GM19452 (cell line): ENCODE data around the gene TDRD9.

Source experiments
- ATAC-seq: cut with Tn5 transposase; IDR thresholded peaks from one replicate; pipeline ENCODE4 v1.9.1; 2021; ENCODE audit not compliant: unreplicated experiment

Gene TDRD9

GRCh38 chr14:104020471-104020870 lies 92.2 kb downstream of the TDRD9 start:
- ATAC-seq: no peak

- no peak for ATAC-seq
Observed at GRCh38 chr14:104023325-104024055, 95.2 kb downstream of the TDRD9 start.

DNA sequence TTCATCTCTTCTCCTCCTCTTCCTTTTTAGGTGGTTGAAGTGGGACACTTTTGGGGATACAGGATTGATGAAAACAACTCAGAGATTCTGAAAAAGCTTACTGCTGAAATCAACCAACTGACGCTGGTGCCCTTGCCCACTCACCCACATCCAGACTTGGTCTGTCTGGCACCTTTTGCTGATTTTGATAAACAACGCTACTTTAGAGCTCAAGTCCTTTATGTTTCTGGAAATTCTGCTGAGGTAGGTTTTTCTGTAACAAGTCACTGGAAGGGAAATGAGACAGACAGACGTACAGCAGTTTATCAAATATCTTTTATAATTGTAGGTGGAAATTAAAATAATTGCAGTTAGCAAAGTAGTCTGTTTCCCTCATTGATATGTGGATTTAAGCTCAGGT lies 97.3 kb downstream of the TDRD9 start:
- ATAC-seq: no peak

DNA sequence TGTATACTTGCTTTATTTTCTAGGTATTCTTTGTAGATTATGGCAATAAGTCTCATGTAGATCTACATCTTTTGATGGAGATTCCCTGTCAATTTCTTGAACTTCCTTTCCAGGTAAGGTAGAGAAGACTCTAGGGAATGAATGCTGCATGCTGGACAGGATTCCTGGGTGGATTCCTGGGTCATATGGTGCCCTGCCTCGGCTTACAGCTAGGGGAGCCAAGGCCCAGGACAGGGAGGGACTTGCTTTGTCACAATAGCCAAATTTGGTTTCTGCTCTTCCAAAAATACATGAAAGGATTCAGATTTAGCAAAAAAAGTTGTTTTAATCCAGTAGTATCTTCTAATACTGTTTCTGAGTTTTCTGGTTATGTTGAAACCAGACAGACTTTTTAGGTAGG lies 97.8 kb downstream of the TDRD9 start:
- ATAC-seq: no peak

DNA sequence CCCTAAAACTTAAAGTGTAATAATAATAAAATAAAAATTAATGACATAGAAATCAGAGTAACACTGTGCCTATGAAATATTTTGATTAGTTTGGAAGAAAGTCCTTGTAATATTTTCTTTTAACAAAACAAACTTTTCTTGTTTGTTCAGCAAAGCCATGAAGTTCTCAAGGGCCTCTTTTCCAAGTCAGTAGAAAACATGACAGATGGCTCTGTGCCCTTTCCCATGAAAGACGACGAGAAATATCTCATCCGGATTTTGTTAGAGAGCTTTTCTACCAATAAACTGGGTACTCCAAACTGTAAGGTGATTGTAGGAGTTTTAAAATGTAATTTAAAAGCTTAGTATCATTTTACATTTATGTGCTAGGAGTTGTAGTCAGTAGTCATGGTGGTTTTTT lies 102.7 kb downstream of the TDRD9 start:
- no peak for ATAC-seq

- no peak for ATAC-seq
Observed at GRCh38 chr14:104031384-104031783, 103.1 kb downstream of the TDRD9 start.

GRCh38 chr14:104034976-104035699 lies 106.9 kb downstream of the TDRD9 start:
- no peak for ATAC-seq

DNA sequence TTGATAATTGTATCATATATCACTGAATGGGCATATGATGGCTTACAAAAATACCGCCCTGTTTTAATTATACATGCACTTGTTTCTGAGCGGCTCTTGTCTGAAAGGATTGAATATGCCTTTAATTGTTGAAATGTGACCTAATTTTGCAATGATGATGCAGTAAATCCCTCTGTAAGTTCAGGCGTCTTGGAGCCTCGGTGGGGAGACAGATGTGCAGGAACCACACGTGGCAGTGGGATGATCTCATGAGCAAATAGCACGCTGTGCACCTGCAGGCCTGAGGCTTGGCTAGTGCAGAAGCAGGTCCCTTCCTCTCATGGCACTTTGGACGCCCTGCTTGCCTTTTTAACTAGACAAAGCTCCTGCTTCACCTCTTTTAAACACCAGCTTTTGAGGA lies 108.0 kb downstream of the TDRD9 start:
- no peak for ATAC-seq

DNA sequence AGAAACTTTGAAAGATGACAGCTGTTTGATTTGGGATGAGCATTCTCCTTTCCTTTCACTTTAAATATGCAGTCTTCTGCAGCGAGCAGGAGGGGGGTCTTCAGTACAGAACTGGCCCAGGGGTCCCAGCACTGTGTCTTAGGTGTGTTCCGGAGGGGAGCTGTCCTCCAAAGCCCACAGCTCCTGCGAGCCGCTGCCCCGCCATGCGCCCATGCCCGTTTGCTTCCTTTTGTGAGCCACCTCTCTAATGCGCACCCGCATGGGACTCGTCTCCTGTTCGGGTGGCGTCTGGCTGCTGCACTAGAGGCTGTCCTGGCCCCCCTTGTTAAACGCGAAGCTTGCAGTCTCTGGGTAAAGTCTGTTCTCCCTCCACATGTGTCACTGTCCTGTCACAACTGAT lies 108.8 kb downstream of the TDRD9 start:
- ATAC-seq: no peak

- ATAC-seq: no peak
Observed at GRCh38 chr14:104037903-104038302, 109.6 kb downstream of the TDRD9 start.

DNA sequence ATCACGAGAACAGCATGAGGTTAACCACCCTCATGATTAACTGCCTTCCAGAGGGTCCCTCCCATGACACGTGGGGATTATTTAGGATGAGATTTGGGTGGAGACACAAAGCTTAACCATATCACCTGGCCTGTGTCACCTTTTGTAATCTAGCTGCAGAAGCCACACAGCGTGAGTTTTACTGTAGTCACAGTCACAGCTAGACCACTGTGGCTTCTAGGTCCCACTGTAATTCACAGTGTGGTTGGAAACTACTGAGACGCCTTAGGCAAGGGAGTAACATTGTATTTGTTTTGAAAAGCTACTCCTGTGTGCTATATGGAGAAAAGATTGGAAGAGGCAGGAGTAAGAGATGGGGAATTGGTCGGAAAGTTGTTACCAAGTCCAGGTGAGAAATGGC lies 111.0 kb downstream of the TDRD9 start:
- no peak for ATAC-seq

DNA sequence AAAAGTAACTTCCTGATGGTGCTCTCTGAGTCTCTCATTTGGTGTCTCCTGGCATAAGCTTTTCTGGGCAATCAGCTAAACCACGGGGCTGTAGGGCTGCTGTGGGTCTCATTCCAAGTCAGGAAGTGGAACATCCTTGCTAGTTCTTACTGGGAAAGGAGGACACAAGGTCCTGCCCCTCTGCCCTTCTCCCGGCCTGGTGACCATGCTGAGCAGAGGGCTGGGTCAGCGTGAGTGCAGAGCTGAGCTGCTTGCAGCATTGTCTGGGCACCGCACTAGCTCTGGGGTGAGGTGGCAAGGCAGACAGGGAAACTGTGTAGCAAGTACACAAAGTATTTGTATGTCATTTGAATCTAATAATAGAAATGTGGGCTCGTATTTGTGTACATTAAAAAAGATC lies 112.3 kb downstream of the TDRD9 start:
- no peak for ATAC-seq

DNA sequence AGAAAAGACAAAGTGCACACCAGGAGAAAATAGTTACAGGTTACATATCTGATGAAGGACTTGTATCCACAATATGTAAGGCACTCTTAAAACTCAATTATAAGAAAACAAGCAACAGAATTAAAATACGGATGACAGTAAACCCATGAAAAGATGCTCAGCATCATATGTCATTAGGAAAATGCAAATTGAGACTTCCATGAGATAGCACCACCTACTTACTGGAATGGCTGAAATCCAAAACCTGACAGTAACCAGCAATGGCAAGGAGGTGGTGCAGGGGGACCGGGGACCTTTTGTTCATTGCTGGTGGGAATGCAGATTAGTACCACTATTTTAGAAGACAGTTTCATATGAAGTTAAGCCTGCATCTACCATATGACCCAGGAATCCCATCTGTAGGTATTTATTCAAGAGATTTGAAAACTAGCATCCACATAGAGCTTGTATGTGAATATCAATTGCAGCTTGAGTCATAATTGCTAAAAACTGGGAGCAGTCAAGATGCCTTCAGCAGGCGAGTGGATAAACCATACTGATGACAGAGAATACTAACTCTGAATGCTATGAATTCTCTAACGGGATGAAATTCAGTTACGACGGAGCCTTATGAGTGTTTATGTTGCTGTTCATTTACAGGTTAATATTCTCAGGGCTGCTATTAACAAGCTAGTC lies 113.3 kb downstream of the TDRD9 start:
- no peak for ATAC-seq

DNA sequence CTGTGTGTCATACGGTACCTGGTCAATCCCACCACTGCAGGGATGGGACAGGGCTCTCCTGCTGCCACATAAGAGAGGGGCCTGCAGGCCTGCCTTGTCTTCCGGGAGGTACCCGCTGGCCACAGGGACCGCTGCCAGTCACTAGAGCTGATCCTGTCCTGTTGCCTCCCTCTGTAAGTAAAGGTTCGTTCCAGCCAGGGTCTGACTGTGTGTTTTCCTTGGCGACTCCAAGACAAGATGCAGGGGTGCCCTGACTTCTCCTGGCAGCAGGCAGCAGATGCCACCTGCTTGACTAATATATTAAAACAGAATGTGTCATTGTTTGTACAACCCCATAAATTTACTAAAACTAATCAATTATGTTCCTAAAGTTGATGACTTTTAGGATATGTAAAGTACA lies 115.8 kb downstream of the TDRD9 start:
- ATAC-seq: no peak

GRCh38 chr14:104047761-104048160 lies 119.5 kb downstream of the TDRD9 start:
- ATAC-seq: no peak

DNA sequence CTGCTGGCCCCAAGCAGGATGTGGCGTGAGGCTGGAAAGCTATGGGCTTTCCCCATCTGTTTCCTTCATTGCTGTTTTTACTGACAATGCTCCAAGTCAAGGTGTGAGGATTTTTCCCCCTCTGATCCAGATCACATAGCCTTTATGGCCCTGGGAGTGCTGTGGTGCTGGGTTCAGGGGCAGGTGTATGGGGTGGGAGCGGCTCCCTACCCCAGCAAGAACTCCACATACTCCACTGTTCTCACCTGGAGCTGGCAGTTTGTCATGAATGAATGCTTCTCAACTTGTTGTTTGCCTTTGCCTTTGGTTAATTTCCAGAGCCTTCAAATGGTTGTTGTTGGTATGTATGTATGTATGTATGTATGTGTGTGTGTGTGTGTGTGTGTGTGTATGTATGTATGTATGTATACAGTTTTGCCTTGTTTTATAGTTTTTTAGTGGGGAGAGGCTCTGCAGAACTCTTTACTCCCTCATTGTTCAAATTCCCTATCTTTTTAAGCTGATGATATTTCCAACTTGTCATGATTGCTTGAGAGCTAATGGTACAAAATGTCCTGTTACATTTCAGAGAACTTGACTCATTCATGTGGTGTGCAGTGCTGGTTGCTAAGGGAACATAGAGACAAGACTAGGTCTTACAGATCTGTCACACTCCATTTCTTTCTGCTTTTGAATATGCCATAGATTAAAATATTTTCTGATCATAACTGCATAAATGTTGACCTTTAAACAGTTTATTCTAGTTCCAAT lies 120.7 kb downstream of the TDRD9 start:
- ATAC-seq: no peak

GRCh38 chr14:104049576-104050240 lies 121.5 kb downstream of the TDRD9 start:
- ATAC-seq: no peak

DNA sequence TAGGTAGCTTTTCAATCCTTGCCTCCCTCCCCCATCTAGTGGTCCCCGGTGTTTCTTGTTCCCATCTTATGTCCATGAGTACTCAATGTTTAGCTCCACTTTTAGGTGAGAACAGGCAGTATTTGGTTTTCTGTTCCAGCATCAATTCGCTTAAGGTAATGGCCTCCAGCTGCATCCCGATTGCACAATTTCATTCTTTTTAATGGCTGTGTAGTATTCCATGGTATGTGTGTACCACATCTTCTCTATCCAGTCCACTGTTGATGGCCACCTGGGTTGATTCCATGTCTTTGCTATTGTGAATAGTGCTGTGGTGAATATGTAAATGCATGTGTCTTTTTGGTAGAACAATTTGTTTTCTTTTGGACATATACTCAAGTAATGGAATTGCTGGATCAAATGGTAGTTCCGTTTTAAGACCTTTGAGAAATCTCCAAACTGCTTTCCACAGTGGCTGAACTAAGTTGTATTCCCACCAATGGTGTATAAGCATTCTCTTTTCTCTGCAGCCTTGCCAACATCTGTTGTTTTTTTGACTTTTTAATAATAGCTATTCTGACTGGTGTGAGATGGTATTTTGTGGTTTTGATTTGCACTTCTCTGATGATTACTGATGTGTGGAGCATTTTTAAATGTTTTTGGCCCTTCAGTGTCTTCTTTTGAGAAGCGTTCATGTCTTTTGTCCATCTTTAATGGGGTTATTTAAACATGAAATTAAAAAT lies 123.0 kb downstream of the TDRD9 start:
- no peak for ATAC-seq

DNA sequence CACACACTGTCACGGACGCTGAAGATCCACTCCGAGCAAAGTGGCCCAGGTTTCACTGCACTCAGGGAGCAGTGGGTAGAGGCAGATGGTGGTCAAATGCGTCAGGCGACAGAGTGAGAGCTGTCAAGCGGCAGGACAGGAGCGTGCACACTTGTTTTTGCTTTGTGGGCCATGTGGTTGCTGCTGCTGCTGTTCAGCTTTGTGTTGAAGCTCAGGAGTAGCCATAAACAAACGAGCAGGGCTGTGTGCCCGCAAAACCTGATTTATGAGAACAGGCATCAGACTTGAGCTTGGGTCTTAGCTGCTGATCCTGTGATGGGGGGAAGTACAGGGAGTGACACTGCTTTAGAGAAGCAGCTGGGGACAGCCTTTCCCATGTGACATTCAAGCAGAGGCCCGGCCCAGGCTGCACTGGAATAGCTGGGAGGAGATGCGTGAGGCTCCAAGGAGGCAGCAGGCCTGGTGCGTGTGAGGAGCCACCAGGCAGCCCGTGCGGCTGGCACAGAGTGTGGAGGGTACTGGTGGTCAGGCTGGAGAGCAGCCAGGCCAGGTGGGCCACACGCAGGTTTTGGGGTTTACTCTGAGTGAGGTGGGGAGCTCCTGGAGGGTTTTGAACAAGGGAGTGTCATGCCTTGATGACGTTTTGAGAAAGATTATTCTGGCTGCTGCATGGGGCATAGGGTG lies 126.1 kb downstream of the TDRD9 start:
- no peak for ATAC-seq

DNA sequence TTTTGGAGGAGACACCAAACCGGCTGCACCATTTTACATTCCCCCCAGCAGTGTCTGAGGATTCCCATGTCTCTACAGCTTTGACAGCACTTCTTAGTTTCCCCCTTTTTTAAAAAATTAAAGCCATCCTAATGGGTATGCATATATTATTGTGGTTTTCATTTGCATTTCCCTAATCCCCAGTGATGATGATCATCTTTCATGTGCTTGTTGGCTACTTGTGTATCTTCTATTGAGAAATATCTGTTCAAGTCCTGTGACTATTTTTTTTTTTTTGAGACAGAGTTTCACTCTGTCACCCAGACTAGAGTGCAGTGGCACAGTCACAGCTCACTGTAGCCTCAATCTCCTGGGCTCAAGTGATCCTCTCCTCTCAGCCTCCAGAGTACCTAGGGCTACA lies 134.0 kb downstream of the TDRD9 start:
- ATAC-seq: no peak
